Pancreas (tissue), 10 donors: ENCODE data around the gene ATRNL1. TPM values are rescaled to one million over a fixed set of nuclear protein-coding genes. Genes with fewer than 3 reads are reported as not detected.

Experiments used
- ATAC-seq, 4 donors: fragments of 200-7000 bp; cut with Tn5 transposase; one replicate each; pipeline versions ENCODE4 v1.8.0 to v1.9.1; 2020; ENCODE audit warnings: mild to moderate bottlenecking in 4 of 4, moderate library complexity in 4 of 4
- DNase-seq, 6 donors: peaks; one replicate each; pipeline ENCODE4 v3.0.0-alpha.2; 2020
- FAIRE-seq: peaks from 2 replicates; lab custom pipeline; 2012; peaks lifted over from hg19 to GRCh38; lab: Jason Lieb, UNC
- H3K27ac ChIP-seq, 4 donors: fragments of 200-600 bp; sonication (generic); 1 replicate in 3 of 4; 2 replicates in 1 of 4; pipeline versions ENCODE4 v1.5.0 to v1.8.0; 2020
- H3K27me3 ChIP-seq, 4 donors: fragments of 200-600 bp; one replicate each; pipeline ENCODE4 v1.8.0; 2021
- H3K36me3 ChIP-seq, 3 donors: fragments of 200-600 bp; sonication (generic) in 1 of 3; one replicate each; pipeline versions ENCODE4 v1.5.0 to v1.8.0; 2020 to 2021
- H3K4me1 ChIP-seq, 3 donors: fragments of 200-600 bp; one replicate each; pipeline ENCODE4 v1.8.0; 2021
- H3K4me3 ChIP-seq, 4 donors: fragments of 200-600 bp; sonication (generic) in 2 of 4; one replicate each; pipeline versions ENCODE4 v1.5.0 to v1.8.0; 2020 to 2021
- H3K9me3 ChIP-seq, 4 donors: fragments of 200-600 bp; one replicate each; pipeline ENCODE4 v1.8.0; 2021
- CTCF ChIP-seq, 4 donors: fragments of 200-600 bp; sonication (generic) in 3 of 4; IDR thresholded peaks; one replicate each; pipeline versions ENCODE4 v1.5.0 to v1.8.0; 2021; ENCODE audit warnings: antibody characterized with exemption in 4 of 4
- WGBS, 2 donors: extraction: QIAGEN DNeasy Blood & Tissue Kit; methylation state at CpG; one replicate each; pipeline ENCODE4 v1.1.7; 2013; 5-methylcytosine and 5-hydroxymethylcytosine counted together
- intact Hi-C, 3 donors: fragments of 100-400 bp; cut with DNase I; formaldehyde crosslinking; loops; one replicate each; pipeline versions ENCODE4 v1.11.1 to v1.14.2; 2022
- polyA plus RNA-seq, 2 donors: library from polyadenylated mRNA; stranded (reverse); fragments of 200-250 nt; gene quantifications; one replicate each; pipeline ENCODE4 v1.2.3, GENCODE V29; 2013
- total RNA-seq, 6 donors: library from RNA; stranded (reverse); fragmentation: NEBNext Ultra II Directional in 4 of 6; extraction: Animal tissue kit (Norgen Biotek cat#: 25700) in 4 of 6; gene quantifications; one replicate each; pipeline versions ENCODE4 v1.2.1 to v1.2.4, GENCODE V29; 2021 to 2023
- donor health status: healthy with polysubstance abuse.
- donor health status: DM: no; HTN: no; CAD: no; lungs with moderate emphysema.
- donor health status: DM: no; HTN: no; CAD: no.
- donor health status: control.
- donor health status: control.
- donor health status: Bipolar disorder and iron deficiency.
- donor health status: DM: yes; HTN: yes; CAD: no.
- donor health status: DM: no; HTN: no; CAD: no.
- donor health status: DM: no; HTN: no; CAD: no.
- donor health status: DM: yes; HTN: yes; CAD: no.

ATRNL1 gene
- total and polyA plus RNA-seq, 8 donors, result 0.91 to 5.7 (median 3.9) TPM

- FAIRE-seq (no peak), DNase-seq (no peak), ATAC-seq (no peak)
- no peaks in the 10 kb centered on the region for H3K9me3 ChIP-seq
- TF ChIP-seq CTCF (IDR thresholded peaks at IDR 0.05), result no peak
- peaks cover 0 to 3% (median 0%) of the 10 kb centered on the region in 3 donors for H3K4me1 ChIP-seq
- no peaks in the 10 kb centered on the region for H3K27me3 ChIP-seq
- intact Hi-C loops, result no loop called here
- H3K27ac ChIP-seq, result no peak overlapping the region
- no peak overlapping the region for H3K4me3 ChIP-seq
- no peaks in the 10 kb centered on the region for H3K36me3 ChIP-seq
Observed at GRCh38 chr10:115801457-115801856, 708.3 kb downstream of the ATRNL1 start.

GRCh38 chr10:115801992-115802391 is 708.8 kb downstream of the ATRNL1 start:
- Histone ChIP-seq H3K27me3 (no peaks in the 10 kb centered on the region), H3K4me1 (peaks cover 0 to 3% (median 0%) of the 10 kb centered on the region in 3 donors), H3K9me3 (no peaks in the 10 kb centered on the region), H3K4me3 (no peak overlapping the region), H3K27ac (no peak overlapping the region), H3K36me3 (no peaks in the 10 kb centered on the region)
- no peak for TF ChIP-seq CTCF (IDR thresholded peaks at IDR 0.05)
- DNase-seq, result no peak
- no peak for ATAC-seq
- 77 to 85% methylated on average over 2 of the region's 2 CpGs for WGBS, 2 donors
- no peak for FAIRE-seq
- intact Hi-C loops, result no loop called here

- H3K36me3 ChIP-seq, result no peaks in the 10 kb centered on the region
- H3K27ac ChIP-seq, result no peak overlapping the region
- no peaks in the 10 kb centered on the region for H3K9me3 ChIP-seq
- H3K4me3 ChIP-seq, result no peak overlapping the region
- FAIRE-seq, result no peak
- no peaks in the 10 kb centered on the region for H3K27me3 ChIP-seq
- intact Hi-C loops, result no loop called here
- no peak for TF ChIP-seq CTCF (IDR thresholded peaks at IDR 0.05)
- no peak for DNase-seq
- no peak for ATAC-seq
- peaks cover 0 to 3% (median 0%) of the 10 kb centered on the region in 3 donors for H3K4me1 ChIP-seq
Observed at GRCh38 chr10:115802911-115803310, 709.7 kb downstream of the ATRNL1 start.

- 42 to 59% methylated on average over 2 of the region's 2 CpGs for WGBS, 2 donors
- ATAC-seq (no peak), DNase-seq (no peak), FAIRE-seq (no peak)
- H3K9me3 ChIP-seq, result no peaks in the 10 kb centered on the region
- TF ChIP-seq CTCF (IDR thresholded peaks at IDR 0.05), result no peak
- no peaks in the 10 kb centered on the region for H3K27me3 ChIP-seq
- no peak overlapping the region for H3K27ac ChIP-seq
- no peaks in the 10 kb centered on the region for H3K4me1 ChIP-seq
- intact Hi-C loops, result no loop called here
- no peaks in the 10 kb centered on the region for H3K36me3 ChIP-seq
- H3K4me3 ChIP-seq, result no peak overlapping the region
Observed at GRCh38 chr10:115814542-115814941, 721.4 kb downstream of the ATRNL1 start.

GRCh38 chr10:115818012-115818411 is 724.8 kb downstream of the ATRNL1 start:
- no peak for TF ChIP-seq CTCF (IDR thresholded peaks at IDR 0.05)
- no peak overlapping the region for H3K27ac ChIP-seq
- DNase-seq (no peak), ATAC-seq (no peak), FAIRE-seq (no peak)
- H3K27me3 ChIP-seq, result no peaks in the 10 kb centered on the region
- H3K4me1 ChIP-seq, result no peaks in the 10 kb centered on the region
- 38 to 49% methylated on average over 2 of the region's 2 CpGs for WGBS, 2 donors
- intact Hi-C loops, result no loop called here
- H3K36me3 ChIP-seq, result no peaks in the 10 kb centered on the region
- H3K4me3 ChIP-seq, result no peak overlapping the region
- H3K9me3 ChIP-seq, result no peaks in the 10 kb centered on the region
